HL-60 (cell line): ENCODE data around the gene HTR3D.

Experiments used
- DNase-seq, 2 experiments: peaks; one replicate each; pipeline ENCODE4 v3.0.0-alpha.2; 2010 to 2020; ENCODE audit warnings: low read depth in 1 of 2, low spot score in 1 of 2
- H3K27ac ChIP-seq: fragments of 250-450 bp; sonication (Bioruptor Pico); replicated peaks from 2 replicates; pipeline ENCODE4 v1.5.1; 2020; ENCODE audit warnings: mild to moderate bottlenecking, moderate library complexity
- H3K27me3 ChIP-seq: fragments of 250-450 bp; sonication (Bioruptor Pico); 2 replicates; pipeline ENCODE4 v1.5.1; 2021; ENCODE audit warnings: mild to moderate bottlenecking, moderate library complexity; ENCODE audit not compliant: insufficient read depth, poor library complexity, severe bottlenecking
- H3K4me3 ChIP-seq: replicated peaks from 2 replicates; pipeline ENCODE4 v1.5.1; 2011; ENCODE audit warnings: mild to moderate bottlenecking, control low read depth, low read length; ENCODE audit not compliant: insufficient read depth
- GABPA ChIP-seq: IDR thresholded peaks from 2 replicates; pipeline ENCODE4 v1.6.1; 2012; ENCODE audit warnings: low read depth
- POLR2AphosphoS5 ChIP-seq: IDR thresholded peaks from 2 replicates; pipeline ENCODE4 v1.6.1; 2012; ENCODE audit warnings: low read depth
- SPI1 ChIP-seq: IDR thresholded peaks from 2 replicates; pipeline ENCODE4 v1.6.1; 2012; ENCODE audit warnings: low read depth, mild to moderate bottlenecking, borderline replicate concordance
- TF ChIP-seq, protein P1 (sequence below): IDR thresholded peaks from one replicate; pipeline ENCODE4 v1.5.1; 2011; ENCODE audit warnings: low read length, control low read depth, inconsistent platforms; ENCODE audit not compliant: insufficient read depth
- TF ChIP-seq, protein P2 (sequence below): IDR thresholded peaks from 2 replicates; pipeline ENCODE4 v1.6.1; 2012; ENCODE audit warnings: low read depth; ENCODE audit not compliant: insufficient replicate concordance

The HTR3D gene

GRCh38 chr3:184062637-184063036 is 31.1 kb downstream of the HTR3D start:
- H3K4me3 ChIP-seq, result no peak overlapping the region
- no peaks in the 10 kb centered on the region for H3K27me3 ChIP-seq
- H3K27ac ChIP-seq, result no peak overlapping the region
- DNase-seq, result no peak
- TF ChIP-seq POLR2AphosphoS5 (no peak), SPI1 (no peak), GABPA (no peak)
- TF ChIP-seq, protein P1, sequence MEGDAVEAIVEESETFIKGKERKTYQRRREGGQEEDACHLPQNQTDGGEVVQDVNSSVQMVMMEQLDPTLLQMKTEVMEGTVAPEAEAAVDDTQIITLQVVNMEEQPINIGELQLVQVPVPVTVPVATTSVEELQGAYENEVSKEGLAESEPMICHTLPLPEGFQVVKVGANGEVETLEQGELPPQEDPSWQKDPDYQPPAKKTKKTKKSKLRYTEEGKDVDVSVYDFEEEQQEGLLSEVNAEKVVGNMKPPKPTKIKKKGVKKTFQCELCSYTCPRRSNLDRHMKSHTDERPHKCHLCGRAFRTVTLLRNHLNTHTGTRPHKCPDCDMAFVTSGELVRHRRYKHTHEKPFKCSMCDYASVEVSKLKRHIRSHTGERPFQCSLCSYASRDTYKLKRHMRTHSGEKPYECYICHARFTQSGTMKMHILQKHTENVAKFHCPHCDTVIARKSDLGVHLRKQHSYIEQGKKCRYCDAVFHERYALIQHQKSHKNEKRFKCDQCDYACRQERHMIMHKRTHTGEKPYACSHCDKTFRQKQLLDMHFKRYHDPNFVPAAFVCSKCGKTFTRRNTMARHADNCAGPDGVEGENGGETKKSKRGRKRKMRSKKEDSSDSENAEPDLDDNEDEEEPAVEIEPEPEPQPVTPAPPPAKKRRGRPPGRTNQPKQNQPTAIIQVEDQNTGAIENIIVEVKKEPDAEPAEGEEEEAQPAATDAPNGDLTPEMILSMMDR, result no peak
- TF ChIP-seq, protein P2, sequence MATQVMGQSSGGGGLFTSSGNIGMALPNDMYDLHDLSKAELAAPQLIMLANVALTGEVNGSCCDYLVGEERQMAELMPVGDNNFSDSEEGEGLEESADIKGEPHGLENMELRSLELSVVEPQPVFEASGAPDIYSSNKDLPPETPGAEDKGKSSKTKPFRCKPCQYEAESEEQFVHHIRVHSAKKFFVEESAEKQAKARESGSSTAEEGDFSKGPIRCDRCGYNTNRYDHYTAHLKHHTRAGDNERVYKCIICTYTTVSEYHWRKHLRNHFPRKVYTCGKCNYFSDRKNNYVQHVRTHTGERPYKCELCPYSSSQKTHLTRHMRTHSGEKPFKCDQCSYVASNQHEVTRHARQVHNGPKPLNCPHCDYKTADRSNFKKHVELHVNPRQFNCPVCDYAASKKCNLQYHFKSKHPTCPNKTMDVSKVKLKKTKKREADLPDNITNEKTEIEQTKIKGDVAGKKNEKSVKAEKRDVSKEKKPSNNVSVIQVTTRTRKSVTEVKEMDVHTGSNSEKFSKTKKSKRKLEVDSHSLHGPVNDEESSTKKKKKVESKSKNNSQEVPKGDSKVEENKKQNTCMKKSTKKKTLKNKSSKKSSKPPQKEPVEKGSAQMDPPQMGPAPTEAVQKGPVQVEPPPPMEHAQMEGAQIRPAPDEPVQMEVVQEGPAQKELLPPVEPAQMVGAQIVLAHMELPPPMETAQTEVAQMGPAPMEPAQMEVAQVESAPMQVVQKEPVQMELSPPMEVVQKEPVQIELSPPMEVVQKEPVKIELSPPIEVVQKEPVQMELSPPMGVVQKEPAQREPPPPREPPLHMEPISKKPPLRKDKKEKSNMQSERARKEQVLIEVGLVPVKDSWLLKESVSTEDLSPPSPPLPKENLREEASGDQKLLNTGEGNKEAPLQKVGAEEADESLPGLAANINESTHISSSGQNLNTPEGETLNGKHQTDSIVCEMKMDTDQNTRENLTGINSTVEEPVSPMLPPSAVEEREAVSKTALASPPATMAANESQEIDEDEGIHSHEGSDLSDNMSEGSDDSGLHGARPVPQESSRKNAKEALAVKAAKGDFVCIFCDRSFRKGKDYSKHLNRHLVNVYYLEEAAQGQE, result no peak

- no peak overlapping the region for H3K4me3 ChIP-seq
- DNase-seq, result no peak
- H3K27me3 ChIP-seq, result no peaks in the 10 kb centered on the region
- H3K27ac ChIP-seq, result no peak overlapping the region
- TF ChIP-seq POLR2AphosphoS5 (no peak), SPI1 (no peak), GABPA (no peak)
- TF ChIP-seq, protein P1, result no peak
- TF ChIP-seq, protein P2, result no peak
These were observed 34.7 kb downstream of the HTR3D start for GRCh38 chr3:184066211-184066610.

GRCh38 chr3:184067573-184068055 is 36.1 kb downstream of the HTR3D start:
- no peak overlapping the region for H3K27ac ChIP-seq
- no peak for DNase-seq

More at GRCh38 chr3:184067573-184068055, 36.1 kb downstream of the HTR3D start:
- TF ChIP-seq GABPA (no peak), SPI1 (no peak), POLR2AphosphoS5 (no peak)
- TF ChIP-seq, protein P1, result no peak
- TF ChIP-seq, protein P2, result no peak
- Histone ChIP-seq H3K4me3 (no peak overlapping the region), H3K27me3 (no peaks in the 10 kb centered on the region)
